ENCODE results near the gene SLC35E3. TPM values are rescaled to one million over a fixed set of nuclear protein-coding genes. Genes with fewer than 3 reads are reported as not detected.

SLC35E3 gene
- total RNA-seq, 6 experiments from 2014 or later = 2.4 to 7.7 (median 6.7) TPM

DNA sequence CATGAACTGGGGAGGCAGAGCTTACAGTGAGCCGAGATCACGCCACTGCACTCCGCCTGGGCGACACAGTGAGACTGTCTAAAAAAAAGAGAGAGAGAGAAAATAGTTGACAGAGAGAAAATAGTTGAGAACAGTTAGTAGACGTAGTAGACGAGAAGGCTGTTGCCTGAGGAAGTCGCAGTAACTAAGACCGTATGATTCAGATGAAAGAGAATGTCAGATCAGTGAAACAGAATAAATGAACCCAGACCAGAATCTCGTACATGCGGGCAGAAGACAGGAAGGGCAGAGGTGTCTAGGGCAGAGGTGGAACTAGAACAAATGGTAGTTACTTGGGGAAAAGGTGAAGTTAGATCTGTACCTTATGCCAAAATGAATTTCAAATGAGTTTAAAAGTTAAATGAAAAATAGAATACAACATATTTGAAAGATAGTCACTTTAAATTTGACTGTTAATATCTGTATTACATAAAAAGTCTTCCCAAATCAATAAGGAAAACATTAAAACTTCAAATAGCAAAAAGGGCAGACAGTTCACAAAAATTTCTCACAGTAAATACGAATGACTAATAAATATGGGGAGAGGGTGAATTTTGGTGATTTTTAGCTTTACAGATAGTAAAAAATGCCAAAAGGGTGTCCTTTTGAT is 79.7 kb downstream of the SLC35E3 start:
- ATAC-seq = no peak

DNA sequence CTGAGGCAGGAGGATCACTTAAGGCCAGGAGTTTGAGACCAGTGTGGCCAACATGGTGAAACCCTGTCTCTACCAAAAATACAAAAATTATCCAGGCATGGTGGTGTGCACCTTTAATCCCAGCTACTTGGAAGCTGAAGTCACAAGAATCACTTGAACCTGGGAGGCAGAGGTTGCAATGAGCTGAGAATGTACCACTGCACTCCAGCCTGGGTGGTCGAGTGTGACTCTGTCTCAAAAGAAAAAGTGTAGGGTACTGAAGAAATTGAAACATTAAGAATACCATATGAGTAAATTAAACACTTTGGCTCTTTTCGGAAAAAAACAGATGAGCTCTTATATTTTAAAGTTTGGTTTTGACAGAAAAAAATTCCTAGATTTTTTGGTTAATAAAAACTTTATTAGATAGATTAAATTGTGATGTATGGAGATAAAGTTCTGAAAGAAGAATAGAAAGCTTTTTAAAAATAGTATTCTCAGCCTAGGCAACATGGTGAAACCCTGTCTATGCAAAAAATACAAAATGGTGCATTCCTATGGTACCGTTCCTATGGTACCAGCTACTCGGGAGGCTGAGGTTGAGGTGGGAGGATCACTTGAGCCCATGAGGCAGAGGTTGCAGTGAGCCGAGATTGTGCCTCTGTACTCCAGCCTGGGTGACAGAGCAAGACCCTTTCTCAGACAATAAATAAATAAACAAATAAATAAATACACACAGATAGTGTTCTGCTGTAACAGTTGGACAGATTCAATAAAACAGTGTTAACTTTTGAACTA is 82.1 kb downstream of the SLC35E3 start:
- H3K27me3 ChIP-seq = no peaks in the 10 kb centered on the region
- peaks cover 0 to 94% (median 45%) of the 10 kb centered on the region in 4 donors for H3K36me3 ChIP-seq
- 73% methylated on average over 5 of the region's 5 CpGs for WGBS (ENCODE audit: insufficient coverage, low coverage, low lambda C conversion rate, missing lambda C conversion rate)
- no peaks in the 10 kb centered on the region for H3K9me3 ChIP-seq
- intact Hi-C loops (cut with DNase I) = no loop called here
- no peak overlapping the region for H3K4me3 ChIP-seq
- H3K4me1 ChIP-seq = no peaks in the 10 kb centered on the region
- DNase-seq (no peak), ATAC-seq (no peak)
- TF ChIP-seq, protein P1, sequence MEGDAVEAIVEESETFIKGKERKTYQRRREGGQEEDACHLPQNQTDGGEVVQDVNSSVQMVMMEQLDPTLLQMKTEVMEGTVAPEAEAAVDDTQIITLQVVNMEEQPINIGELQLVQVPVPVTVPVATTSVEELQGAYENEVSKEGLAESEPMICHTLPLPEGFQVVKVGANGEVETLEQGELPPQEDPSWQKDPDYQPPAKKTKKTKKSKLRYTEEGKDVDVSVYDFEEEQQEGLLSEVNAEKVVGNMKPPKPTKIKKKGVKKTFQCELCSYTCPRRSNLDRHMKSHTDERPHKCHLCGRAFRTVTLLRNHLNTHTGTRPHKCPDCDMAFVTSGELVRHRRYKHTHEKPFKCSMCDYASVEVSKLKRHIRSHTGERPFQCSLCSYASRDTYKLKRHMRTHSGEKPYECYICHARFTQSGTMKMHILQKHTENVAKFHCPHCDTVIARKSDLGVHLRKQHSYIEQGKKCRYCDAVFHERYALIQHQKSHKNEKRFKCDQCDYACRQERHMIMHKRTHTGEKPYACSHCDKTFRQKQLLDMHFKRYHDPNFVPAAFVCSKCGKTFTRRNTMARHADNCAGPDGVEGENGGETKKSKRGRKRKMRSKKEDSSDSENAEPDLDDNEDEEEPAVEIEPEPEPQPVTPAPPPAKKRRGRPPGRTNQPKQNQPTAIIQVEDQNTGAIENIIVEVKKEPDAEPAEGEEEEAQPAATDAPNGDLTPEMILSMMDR (IDR thresholded peaks at IDR 0.05) = no peak
- TF ChIP-seq POLR2A (IDR thresholded peaks at IDR 0.05) = no peak
- H3K27ac ChIP-seq = no peak overlapping the region

More for the DNA sequence above, 79.7 kb downstream of the SLC35E3 start:
- Histone ChIP-seq H3K9me3 (no peaks in the 10 kb centered on the region), H3K27ac (no peak overlapping the region), H3K4me3 (no peak overlapping the region), H3K36me3 (peaks cover 0 to 100% (median 43%) of the 10 kb centered on the region in 4 donors), H3K4me1 (no peaks in the 10 kb centered on the region), H3K27me3 (no peaks in the 10 kb centered on the region)
- TF ChIP-seq, protein P1 (IDR thresholded peaks at IDR 0.05) = no peak
- no peak for TF ChIP-seq POLR2A (IDR thresholded peaks at IDR 0.05)
- intact Hi-C loops (cut with DNase I) = no loop called here
- WGBS (ENCODE audit: insufficient coverage, low coverage, low lambda C conversion rate, missing lambda C conversion rate) = 81% methylated on average over 11 of the region's 11 CpGs
- DNase-seq = no peak

DNA sequence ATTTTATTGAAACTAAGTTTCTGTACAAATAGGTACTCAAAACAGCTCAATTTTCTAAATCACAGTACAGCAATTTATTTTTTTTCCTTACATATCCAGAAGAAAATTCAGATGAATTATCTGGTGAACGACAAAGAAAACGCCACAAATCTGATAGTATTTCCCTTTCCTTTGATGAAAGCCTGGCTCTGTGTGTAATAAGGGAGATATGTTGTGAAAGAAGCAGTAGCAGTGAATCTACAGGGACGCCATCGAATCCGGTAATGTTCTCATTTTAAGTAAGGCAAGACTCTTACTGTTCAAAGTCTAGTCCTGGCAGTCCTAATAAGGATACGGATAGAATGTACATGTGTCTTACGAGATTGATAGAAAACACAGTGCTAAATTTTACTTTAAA is 82.7 kb downstream of the SLC35E3 start:
- no peaks in the 10 kb centered on the region for H3K4me1 ChIP-seq
- no peaks in the 10 kb centered on the region for H3K27me3 ChIP-seq
- DNase-seq (no peak), ATAC-seq (no peak)
- WGBS (ENCODE audit: insufficient coverage, low coverage, low lambda C conversion rate, missing lambda C conversion rate) = 72% methylated on average over 7 of the region's 7 CpGs
- H3K9me3 ChIP-seq = no peaks in the 10 kb centered on the region
- TF ChIP-seq, protein P1 (IDR thresholded peaks at IDR 0.05) = no peak
- no peak for TF ChIP-seq POLR2A (IDR thresholded peaks at IDR 0.05)
- H3K4me3 ChIP-seq = no peak overlapping the region
- H3K27ac ChIP-seq = no peak overlapping the region
- intact Hi-C loops (cut with DNase I) = no loop called here
- H3K36me3 ChIP-seq = peaks cover 0 to 90% (median 41%) of the 10 kb centered on the region in 4 donors

Other genes starting within 250 kb of the SLC35E3 start
- 100 to 1,000 TPM in 1 of 6 experiments, 10 to 100 TPM in 5; 49.7 to 120 (median 64.3) TPM for gene RAP1B, start 135.3 kb upstream of the SLC35E3 start, total RNA-seq
- 10 to 100 TPM in 4 of 6 experiments, 1 to 10 TPM in 2; 9.6 to 17.7 (median 11.9) TPM for gene NUP107, start 59.2 kb upstream of the SLC35E3 start, total RNA-seq
- 10 to 100 TPM; 56.9 to 74.3 (median 64.0) TPM for gene MDM2, start 62.0 kb downstream of the SLC35E3 start, total RNA-seq
- gene CPM, start 187.0 kb downstream of the SLC35E3 start, total RNA-seq = 10 to 100 TPM; 34.6 to 91.6 (median 50.0) TPM

Measured in right lobe of liver (tissue), 6 donors.